CD4-positive, alpha-beta T cell treated with Interleukin-17A for 4 hours (primary cell): ENCODE data around the gene SAMD1.

Experiments used
- DNase-seq: peaks from one replicate; pipeline ENCODE4 v3.0.0-alpha.2; 2020; ENCODE audit warnings: mixed read lengths

SAMD1 gene

GRCh38 chr19:14088634-14089411 is 1.7 kb downstream of the SAMD1 start:
- no peak for DNase-seq

GRCh38 chr19:14086098-14086497 is 4.5 kb downstream of the SAMD1 start:
- no peak for DNase-seq

- no peak for DNase-seq
These were observed 5.1 kb downstream of the SAMD1 start, which contains the start of gene C19orf67 for GRCh38 chr19:14085309-14085995. C19orf67 (minus strand) TSS chr19:14085783; CDS start chr19:14085627, 156 bp downstream.

GRCh38 chr19:14082675-14082960 is 7.9 kb downstream of the SAMD1 start:
- no peak for DNase-seq

GRCh38 chr19:14081797-14082674 is 8.5 kb downstream of the SAMD1 start:
- peak; percentile 24 for DNase-seq

- peak; percentile 99 for DNase-seq
These were observed 9.4 kb downstream of the SAMD1 start for GRCh38 chr19:14080887-14081796.

GRCh38 chr19:14078411-14078810 is 12.1 kb downstream of the SAMD1 start:
- no peak for DNase-seq

- DNase-seq: peak; percentile 31
These were observed 16.4 kb downstream of the SAMD1 start for GRCh38 chr19:14073925-14074838.

- peak; percentile 85 for DNase-seq
These were observed 17.2 kb downstream of the SAMD1 start for GRCh38 chr19:14073261-14073924.

- DNase-seq: peak; percentile 52
These were observed 17.9 kb downstream of the SAMD1 start, which contains the start of gene MISP3 for GRCh38 chr19:14072535-14073260. MISP3 (plus strand) TSS chr19:14072786; CDS start chr19:14073310, 524 bp downstream.

- no peak for DNase-seq
These were observed 20.1 kb downstream of the SAMD1 start for GRCh38 chr19:14070268-14071050.

- no peak for DNase-seq
These were observed 24.4 kb downstream of the SAMD1 start for GRCh38 chr19:14066134-14066533.

GRCh38 chr19:14063105-14063504 is 27.4 kb downstream of the SAMD1 start:
- no peak for DNase-seq

GRCh38 chr19:14062558-14062855 is 28.0 kb downstream of the SAMD1 start:
- DNase-seq: no peak

GRCh38 chr19:14061751-14062557 is 28.6 kb downstream of the SAMD1 start, which contains the start of gene PALM3:
PALM3 (minus strand) TSS chr19:14062076; CDS start chr19:14061980, 96 bp downstream.
- DNase-seq: no peak

- DNase-seq: no peak
These were observed 29.3 kb downstream of the SAMD1 start for GRCh38 chr19:14061081-14061749.

- DNase-seq: no peak
These were observed 30.8 kb downstream of the SAMD1 start for GRCh38 chr19:14059652-14060155.
